WERI-Rb-1 (cell line): ENCODE measurements around the gene WEE2.
A peak's percentile ranks its signal among the peaks of the same experiment; 100 is the strongest.

ENCODE experiments used
- DNase-seq: peaks from one replicate; pipeline ENCODE4 v3.0.0-alpha.2; 2020
- H3K27ac ChIP-seq: fragments of 250-450 bp; sonication (Bioruptor Pico); 2 replicates; pipeline ENCODE4 v1.5.1; 2020; ENCODE audit warnings: mild to moderate bottlenecking, moderate library complexity
- H3K27me3 ChIP-seq: fragments of 250-450 bp; sonication (Bioruptor Pico); 2 replicates; pipeline ENCODE4 v1.5.1; 2021; ENCODE audit warnings: mild to moderate bottlenecking, low read depth, moderate library complexity; ENCODE audit not compliant: insufficient read depth, severe bottlenecking
- H3K36me3 ChIP-seq: fragments of 250-450 bp; sonication (Bioruptor Pico); 2 replicates; pipeline ENCODE4 v1.5.1; 2020; ENCODE audit warnings: mild to moderate bottlenecking, moderate library complexity
- H3K4me3 ChIP-seq: 2 replicates; pipeline ENCODE4 v1.5.1; 2011; ENCODE audit warnings: low read depth, mild to moderate bottlenecking, control low read depth, low read length
- H3K9me3 ChIP-seq: fragments of 250-450 bp; sonication (Bioruptor Pico); 2 replicates; pipeline ENCODE4 v1.5.1; 2021; ENCODE audit warnings: mild to moderate bottlenecking, moderate library complexity; ENCODE audit not compliant: severe bottlenecking
- CTCF ChIP-seq: IDR thresholded peaks from 2 replicates; pipeline ENCODE4 v1.5.1; 2011; ENCODE audit warnings: low read depth, mild to moderate bottlenecking, control low read depth, inconsistent platforms, low read length

WEE2 gene

GRCh38 chr7:141702047-141702567 is 6.0 kb upstream of the WEE2 start, which contains the start of gene DENND11:
Gene DENND11, minus strand, starts transcription at chr7:141702166. Its CDS starts 13 bp downstream, at chr7:141702153.
- no peak for TF ChIP-seq CTCF
- peak; percentile 11 for DNase-seq
- peaks cover 67% of the 10 kb centered on the region for H3K27me3 ChIP-seq
- no peak within 1 kb of the TSS for H3K27ac ChIP-seq
- peak within 1 kb of the TSS; percentile 40 for H3K4me3 ChIP-seq
- H3K9me3 ChIP-seq: no peaks in the 10 kb centered on the region
- H3K36me3 ChIP-seq: no peaks in the 10 kb centered on the region

- Histone ChIP-seq H3K9me3 (no peaks in the 10 kb centered on the region), H3K4me3 (no peak overlapping the region), H3K27me3 (peaks cover 63% of the 10 kb centered on the region), H3K27ac (no peak overlapping the region), H3K36me3 (no peaks in the 10 kb centered on the region)
- no peak for TF ChIP-seq CTCF
- DNase-seq: no peak
Measured at GRCh38 chr7:141702892-141703291, 5.3 kb upstream of the WEE2 start.

GRCh38 chr7:141704112-141704511 is 4.0 kb upstream of the WEE2 start:
- Histone ChIP-seq H3K36me3 (no peaks in the 10 kb centered on the region), H3K27me3 (peaks cover 56% of the 10 kb centered on the region), H3K9me3 (no peaks in the 10 kb centered on the region), H3K27ac (no peak overlapping the region), H3K4me3 (no peak overlapping the region)
- no peak for TF ChIP-seq CTCF
- no peak for DNase-seq

- no peak overlapping the region for H3K4me3 ChIP-seq
- no peak for TF ChIP-seq CTCF
- H3K9me3 ChIP-seq: no peaks in the 10 kb centered on the region
- no peak for DNase-seq
- H3K36me3 ChIP-seq: no peaks in the 10 kb centered on the region
- H3K27me3 ChIP-seq: peaks cover 50% of the 10 kb centered on the region
- H3K27ac ChIP-seq: no peak overlapping the region
Measured at GRCh38 chr7:141704741-141705140, 3.4 kb upstream of the WEE2 start.

GRCh38 chr7:141706239-141707064 is 1.7 kb upstream of the WEE2 start:
- Histone ChIP-seq H3K9me3 (no peaks in the 10 kb centered on the region), H3K27ac (no peak overlapping the region), H3K36me3 (no peaks in the 10 kb centered on the region), H3K4me3 (no peak overlapping the region), H3K27me3 (peaks cover 43% of the 10 kb centered on the region)
- TF ChIP-seq CTCF: no peak
- DNase-seq: no peak
